Small intestine (tissue), 7 donors: ENCODE data around the gene NELL2. TPM values are rescaled to one million over a fixed set of nuclear protein-coding genes. Genes with fewer than 3 reads are reported as not detected.

Experiments used
- DNase-seq, 2 donors: peaks; one replicate each; pipeline versions ENCODE4 v3.0.0 to v3.0.0-alpha.2; 2013
- FAIRE-seq: peaks from 2 replicates; lab custom pipeline; 2012; peaks lifted over from hg19 to GRCh38; lab: Jason Lieb, UNC
- H3K27ac ChIP-seq, 3 donors: one replicate each; pipeline ENCODE4 v1.5.1; 2013; ENCODE audit warnings: low read length in 2 of 3, mild to moderate bottlenecking in 2 of 3, control low read depth in 1 of 3, inconsistent platforms in 1 of 3, low read depth in 1 of 3, moderate library complexity in 1 of 3
- H3K27me3 ChIP-seq, 3 donors: one replicate each; pipeline ENCODE4 v1.6.1; 2013; ENCODE audit warnings: low read length in 3 of 3, inconsistent platforms in 1 of 3; ENCODE audit not compliant: control insufficient read depth in 3 of 3, insufficient read depth in 3 of 3
- H3K36me3 ChIP-seq, 3 donors: one replicate each; pipeline ENCODE4 v1.6.1; 2013; ENCODE audit warnings: low read length in 3 of 3, inconsistent platforms in 1 of 3, low read depth in 1 of 3, mild to moderate bottlenecking in 1 of 3, moderate library complexity in 1 of 3; ENCODE audit not compliant: control insufficient read depth in 3 of 3, insufficient read depth in 2 of 3
- H3K4me1 ChIP-seq, 3 donors: one replicate each; pipeline ENCODE4 v1.6.1; 2013; ENCODE audit warnings: low read length in 2 of 3, inconsistent platforms in 1 of 3, low read depth in 1 of 3, mild to moderate bottlenecking in 1 of 3, moderate library complexity in 1 of 3; ENCODE audit not compliant: control insufficient read depth in 3 of 3, insufficient read depth in 2 of 3
- H3K4me3 ChIP-seq, 3 donors: one replicate each; pipeline ENCODE4 v1.5.1; 2013; ENCODE audit warnings: low read length in 3 of 3, control low read depth in 1 of 3, inconsistent platforms in 1 of 3, low read depth in 1 of 3, mild to moderate bottlenecking in 1 of 3, moderate library complexity in 1 of 3
- H3K9me3 ChIP-seq, 2 donors: one replicate each; pipeline ENCODE4 v1.6.1; 2013; ENCODE audit warnings: low read depth in 1 of 2, low read length in 1 of 2; ENCODE audit not compliant: control insufficient read depth in 2 of 2, insufficient read depth in 1 of 2
- WGBS, 3 donors: extraction: QIAGEN DNeasy Blood & Tissue Kit; methylation state at CpG; one replicate each; pipeline ENCODE4 v1.1.7; 2013; 5-methylcytosine and 5-hydroxymethylcytosine counted together
- polyA plus RNA-seq, 4 donors: library from polyadenylated mRNA; stranded (reverse) in 3 of 4; unstranded in 1 of 4; fragments of 200-250 nt in 3 of 4; fragments of 120-200 nt in 1 of 4; gene quantifications; one replicate each; pipeline versions ENCODE4 v1.2.1 to v1.2.3, GENCODE V29; 2013
- donor health status: healthy with polysubstance abuse.
- donor health status: control.
- donor health status: control.
- donor health status: Bipolar disorder and iron deficiency.
- donor health status: healthy.

Gene NELL2
- polyA plus RNA-seq, 4 donors, result 4.4 to 50.8 (median 27.1) TPM

GRCh38 chr12:44523828-44524227 is 352.3 kb downstream of the NELL2 start:
- Histone ChIP-seq H3K9me3 (no peaks in the 10 kb centered on the region), H3K36me3 (peaks cover 0 to 4% (median 0%) of the 10 kb centered on the region in 3 donors), H3K27me3 (no peaks in the 10 kb centered on the region), H3K4me1 (no peaks in the 10 kb centered on the region), H3K27ac (no peak overlapping the region), H3K4me3 (no peak overlapping the region)
- FAIRE-seq, result no peak
- no peak for DNase-seq
- WGBS, 3 donors, result 85 to 91% (median 87%) methylated on average over 2 of the region's 2 CpGs

- Histone ChIP-seq H3K27me3 (no peaks in the 10 kb centered on the region), H3K27ac (no peak overlapping the region), H3K9me3 (no peaks in the 10 kb centered on the region), H3K4me1 (no peaks in the 10 kb centered on the region), H3K36me3 (peaks cover 0 to 4% (median 0%) of the 10 kb centered on the region in 3 donors), H3K4me3 (no peak overlapping the region)
- 86 to 92% (median 86%) methylated on average over 3 of the region's 3 CpGs for WGBS, 3 donors
- DNase-seq (no peak), FAIRE-seq (no peak)
Observed at GRCh38 chr12:44521702-44522101, 354.4 kb downstream of the NELL2 start.

GRCh38 chr12:44519931-44520330 is 356.2 kb downstream of the NELL2 start:
- Histone ChIP-seq H3K9me3 (no peaks in the 10 kb centered on the region), H3K27me3 (no peaks in the 10 kb centered on the region), H3K27ac (no peak overlapping the region), H3K4me1 (no peaks in the 10 kb centered on the region), H3K4me3 (no peak overlapping the region), H3K36me3 (peaks cover 0 to 4% (median 0%) of the 10 kb centered on the region in 3 donors)
- 79 to 97% (median 94%) methylated on average over 6 of the region's 6 CpGs for WGBS, 3 donors
- FAIRE-seq, result no peak
- DNase-seq, result no peak

GRCh38 chr12:44511289-44511688 is 364.8 kb downstream of the NELL2 start:
- H3K9me3 ChIP-seq, result no peaks in the 10 kb centered on the region
- no peaks in the 10 kb centered on the region for H3K27me3 ChIP-seq
- no peak overlapping the region for H3K27ac ChIP-seq
- H3K36me3 ChIP-seq, result no peaks in the 10 kb centered on the region
- no peaks in the 10 kb centered on the region for H3K4me1 ChIP-seq
- H3K4me3 ChIP-seq, result no peak overlapping the region
- DNase-seq (no peak), FAIRE-seq (no peak)

- FAIRE-seq (no peak), DNase-seq (no peak)
- Histone ChIP-seq H3K36me3 (no peaks in the 10 kb centered on the region), H3K4me3 (no peak overlapping the region), H3K4me1 (no peaks in the 10 kb centered on the region), H3K9me3 (no peaks in the 10 kb centered on the region), H3K27me3 (no peaks in the 10 kb centered on the region), H3K27ac (no peak overlapping the region)
- 73 to 82% (median 81%) methylated on average over 2 of the region's 2 CpGs for WGBS, 3 donors
Observed at GRCh38 chr12:44510510-44510909, 365.6 kb downstream of the NELL2 start.

- no peak overlapping the region for H3K4me3 ChIP-seq
- no peaks in the 10 kb centered on the region for H3K27me3 ChIP-seq
- no peaks in the 10 kb centered on the region for H3K9me3 ChIP-seq
- no peak overlapping the region for H3K27ac ChIP-seq
- no peaks in the 10 kb centered on the region for H3K4me1 ChIP-seq
- WGBS, 3 donors, result 79 to 84% (median 80%) methylated on average over 4 of the region's 4 CpGs
- FAIRE-seq (no peak), DNase-seq (no peak)
- H3K36me3 ChIP-seq, result no peaks in the 10 kb centered on the region
Observed at GRCh38 chr12:44510076-44510475, 366.0 kb downstream of the NELL2 start.

GRCh38 chr12:44509471-44509870 is 366.6 kb downstream of the NELL2 start:
- H3K4me1 ChIP-seq, result no peaks in the 10 kb centered on the region
- H3K27me3 ChIP-seq, result no peaks in the 10 kb centered on the region
- H3K36me3 ChIP-seq, result no peaks in the 10 kb centered on the region
- H3K27ac ChIP-seq, result no peak overlapping the region
- WGBS, 3 donors, result 44 to 63% (median 60%) methylated on average over 2 of the region's 2 CpGs
- DNase-seq (no peak), FAIRE-seq (no peak)
- no peaks in the 10 kb centered on the region for H3K9me3 ChIP-seq
- no peak overlapping the region for H3K4me3 ChIP-seq

GRCh38 chr12:44507461-44507860 is 368.7 kb downstream of the NELL2 start:
- Histone ChIP-seq H3K27ac (no peak overlapping the region), H3K27me3 (no peaks in the 10 kb centered on the region), H3K9me3 (peaks cover 0 to 2% of the 10 kb centered on the region in 2 donors), H3K4me3 (no peak overlapping the region), H3K36me3 (no peaks in the 10 kb centered on the region), H3K4me1 (no peaks in the 10 kb centered on the region)
- DNase-seq (no peak), FAIRE-seq (no peak)
- WGBS, 3 donors, result 26 to 52% (median 47%) methylated on average over 1 of the region's 1 CpG

- Histone ChIP-seq H3K27me3 (no peaks in the 10 kb centered on the region), H3K4me1 (no peaks in the 10 kb centered on the region), H3K4me3 (no peak overlapping the region), H3K9me3 (peaks cover 0 to 10% of the 10 kb centered on the region in 2 donors), H3K27ac (no peak overlapping the region), H3K36me3 (no peaks in the 10 kb centered on the region)
- FAIRE-seq (no peak), DNase-seq (no peak)
Observed at GRCh38 chr12:44504799-44505198, 371.3 kb downstream of the NELL2 start.
